ENCODE results near the gene KLHDC10. TPM values are rescaled to one million over a fixed set of nuclear protein-coding genes. Genes with fewer than 3 reads are reported as not detected.

KLHDC10 gene
- total RNA-seq, 4 donors from 2014 or later, result 20.0 to 25.9 (median 23.8) TPM

DNA sequence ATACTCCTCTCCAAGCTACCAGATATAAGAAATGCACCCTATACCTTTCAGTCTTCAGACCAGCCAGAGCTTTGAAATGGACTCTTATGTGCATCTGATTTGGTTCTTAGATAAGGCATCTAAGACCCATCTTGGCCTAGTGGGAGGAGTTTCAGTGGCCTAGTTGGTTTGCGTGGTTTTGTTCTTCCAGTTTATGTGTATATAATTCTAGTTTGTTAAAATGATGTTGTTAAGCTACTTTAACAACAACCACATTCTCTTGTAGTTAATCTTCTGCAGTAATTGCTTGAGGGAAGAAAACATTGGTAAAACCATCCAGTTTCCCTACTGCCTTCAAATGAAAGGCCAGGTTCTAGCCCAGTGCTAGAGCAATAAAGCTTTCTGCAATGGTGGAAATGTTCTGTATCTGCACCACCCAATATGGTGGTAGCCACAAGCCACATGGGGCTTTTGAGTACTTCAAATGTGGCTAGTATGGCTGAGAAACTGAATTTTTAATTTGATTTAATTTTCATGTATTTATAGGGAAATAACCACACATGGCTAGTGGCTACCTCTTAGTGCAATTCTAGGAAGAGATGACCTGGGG is 66.3 kb downstream of the KLHDC10 start:
- DNase-seq (ENCODE audit: low spot score) (no peak), ATAC-seq (ENCODE audit: low FRiP score) (no peak)
- no peak for TF ChIP-seq CTCF (IDR thresholded peaks at IDR 0.05)

GRCh38 chr7:130137207-130137606 is 66.9 kb downstream of the KLHDC10 start:
- DNase-seq (ENCODE audit: low spot score), result no peak
- TF ChIP-seq CTCF (IDR thresholded peaks at IDR 0.05), result no peak
- ATAC-seq (ENCODE audit: low FRiP score), result no peak

- no peak for TF ChIP-seq CTCF (IDR thresholded peaks at IDR 0.05)
Measured at GRCh38 chr7:130139193-130139960, 69.0 kb downstream of the KLHDC10 start.

DNA sequence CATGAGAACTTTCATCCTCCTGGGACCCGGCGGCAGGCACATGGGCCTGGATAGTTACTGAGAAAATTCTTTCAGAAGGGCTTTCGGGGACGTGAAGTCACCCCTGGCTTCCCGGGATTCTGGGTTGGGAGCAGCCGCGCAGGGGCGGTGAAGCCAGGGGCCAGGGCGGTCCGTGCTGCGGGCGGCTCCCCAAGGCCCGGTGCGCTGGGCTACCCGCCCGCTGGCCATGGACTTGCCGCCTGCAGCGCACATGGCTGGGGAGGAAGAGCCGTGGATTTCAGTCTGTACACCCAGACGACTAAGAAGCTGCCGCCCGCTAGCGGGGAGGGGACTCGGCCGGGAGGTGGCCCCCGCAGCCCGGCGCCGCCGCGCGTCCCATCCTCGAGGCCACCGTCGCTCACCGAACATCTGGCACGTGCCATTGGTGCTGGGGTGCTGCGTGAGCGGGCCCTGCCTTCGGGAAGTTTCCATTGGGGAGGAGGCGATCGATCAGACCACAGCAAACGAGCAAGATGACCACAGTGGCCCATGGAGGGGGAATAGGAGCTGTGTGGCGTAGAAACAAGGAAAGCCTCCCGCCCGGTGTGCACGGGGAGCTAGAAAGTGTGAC is 70.3 kb downstream of the KLHDC10 start:
- ATAC-seq (ENCODE audit: low FRiP score), result no peak
- DNase-seq (ENCODE audit: low spot score), result no peak
- no peak for TF ChIP-seq CTCF (IDR thresholded peaks at IDR 0.05)

More at GRCh38 chr7:130139193-130139960, 69.0 kb downstream of the KLHDC10 start:
- DNase-seq (ENCODE audit: low spot score) (no peak), ATAC-seq (ENCODE audit: low FRiP score) (no peak)

DNA sequence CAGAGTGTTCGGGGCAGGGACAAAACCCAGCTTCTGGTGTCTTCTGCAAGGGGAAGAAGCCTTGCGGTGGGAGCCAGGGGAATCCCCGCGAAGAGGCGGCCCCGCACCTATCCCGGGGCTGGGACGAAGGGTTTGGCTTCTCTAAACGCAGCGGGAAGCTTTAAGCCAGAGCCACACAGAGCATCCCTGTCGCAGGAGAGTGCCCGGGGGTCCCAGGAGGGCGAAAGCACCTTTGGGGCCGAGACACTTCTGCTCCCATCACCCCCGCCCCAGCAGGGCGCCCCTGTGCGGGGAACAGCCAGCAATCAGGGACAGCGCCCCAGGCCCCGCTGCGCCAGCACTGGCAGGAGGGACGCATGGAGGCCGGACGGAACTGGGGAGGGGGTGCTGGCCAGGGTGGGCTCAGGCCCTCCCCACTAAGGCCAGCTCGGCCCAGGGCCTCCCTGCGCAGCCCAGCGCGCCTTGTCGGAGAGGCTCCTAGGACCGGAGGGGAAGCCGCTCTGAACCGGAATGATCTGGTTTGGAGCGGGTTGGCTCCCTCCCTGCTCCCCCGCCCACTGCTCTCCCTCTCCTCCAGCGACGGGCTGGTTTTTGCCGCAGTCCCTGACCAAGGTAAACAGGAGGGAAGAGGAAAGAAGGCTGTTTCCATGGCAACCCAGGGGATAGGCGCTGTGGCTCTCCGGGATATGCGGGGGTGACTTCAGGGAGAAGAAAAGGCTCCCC is 71.0 kb downstream of the KLHDC10 start:
- peak; percentile 71 for ATAC-seq (ENCODE audit: low FRiP score)
- no peak for TF ChIP-seq CTCF (IDR thresholded peaks at IDR 0.05)
- no peak for DNase-seq (ENCODE audit: low spot score)

DNA sequence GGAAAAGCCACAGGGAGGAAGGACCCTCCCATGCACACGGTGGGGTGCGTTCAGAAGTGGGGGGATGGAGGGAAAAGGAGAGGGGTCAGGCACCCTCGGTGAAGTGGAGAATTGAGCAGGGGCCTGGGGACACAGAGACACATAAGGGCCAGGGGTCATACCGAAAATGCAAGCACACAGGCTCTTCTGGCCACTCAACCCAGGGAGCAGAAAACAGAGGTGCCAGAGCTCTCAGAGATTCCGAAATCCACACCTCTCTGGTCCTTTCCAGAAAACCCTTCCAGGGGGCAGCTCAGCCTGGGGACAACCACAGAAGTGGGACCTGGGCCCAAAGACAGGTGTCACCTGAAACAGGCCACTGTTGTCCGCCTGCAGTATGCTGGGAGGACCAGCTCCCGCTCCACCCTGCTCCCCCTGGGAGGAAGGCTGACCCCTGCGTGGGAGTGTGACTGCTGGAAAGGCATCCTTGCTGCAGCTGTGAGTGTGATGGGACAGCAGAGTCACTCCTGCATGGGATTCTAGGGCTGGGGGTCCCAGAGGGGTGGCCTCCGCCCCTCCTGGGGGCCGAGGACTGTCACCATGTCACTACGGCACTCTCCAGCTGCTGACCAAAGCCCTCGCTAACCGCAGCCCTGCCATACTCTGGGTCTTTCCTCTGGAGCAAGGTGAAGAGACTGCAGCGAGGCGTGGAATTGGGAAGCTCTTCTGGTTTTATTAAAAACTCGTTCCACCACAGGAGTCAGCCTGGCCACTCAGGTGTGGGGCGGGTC is 71.7 kb downstream of the KLHDC10 start:
- no peak for TF ChIP-seq CTCF (IDR thresholded peaks at IDR 0.05)
- DNase-seq (ENCODE audit: low spot score) (no peak), ATAC-seq (ENCODE audit: low FRiP score) (peak; percentile 10)
